GM19025 (cell line): ENCODE results near the gene POLR2A.

Source experiments
- ATAC-seq: cut with Tn5 transposase; IDR thresholded peaks from one replicate; pipeline ENCODE4 v1.9.1; 2021; ENCODE audit warnings: mild to moderate bottlenecking, low read depth, moderate library complexity; ENCODE audit not compliant: unreplicated experiment

Gene POLR2A

GRCh38 chr17:7501729-7502128, 17.6 kb downstream of the POLR2A start:
- ATAC-seq = no peak

DNA sequence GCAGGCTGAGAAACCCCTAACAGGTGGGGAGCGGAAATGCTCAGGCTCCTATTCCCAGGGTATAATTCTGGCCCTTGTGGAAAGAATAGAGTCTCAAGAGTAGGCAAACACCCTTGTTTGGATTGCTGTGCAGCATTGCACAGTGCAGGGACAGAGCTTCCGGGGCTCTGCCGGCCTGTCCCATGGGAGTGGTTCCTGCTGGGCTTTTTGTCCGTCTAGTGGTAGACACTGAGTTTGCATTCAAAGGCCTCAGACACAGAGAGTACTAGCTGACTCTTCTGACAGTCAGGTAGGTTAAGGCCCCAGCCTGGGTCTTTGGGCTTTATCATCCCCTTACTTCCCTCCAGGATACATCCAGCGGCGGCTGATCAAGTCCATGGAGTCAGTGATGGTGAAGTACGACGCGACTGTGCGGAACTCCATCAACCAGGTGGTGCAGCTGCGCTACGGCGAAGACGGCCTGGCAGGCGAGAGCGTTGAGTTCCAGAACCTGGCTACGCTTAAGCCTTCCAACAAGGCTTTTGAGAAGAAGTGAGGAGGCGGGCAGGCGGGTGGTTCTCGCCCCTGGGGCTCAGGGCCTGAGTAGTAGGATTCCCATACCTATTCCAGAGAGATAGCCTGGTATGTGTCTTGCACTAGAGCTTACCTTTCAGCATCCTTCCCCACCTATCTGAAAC, 18.1 kb downstream of the POLR2A start:
- no peak for ATAC-seq

- no peak for ATAC-seq
These were observed 18.8 kb downstream of the POLR2A start for GRCh38 chr17:7502987-7503386.

DNA sequence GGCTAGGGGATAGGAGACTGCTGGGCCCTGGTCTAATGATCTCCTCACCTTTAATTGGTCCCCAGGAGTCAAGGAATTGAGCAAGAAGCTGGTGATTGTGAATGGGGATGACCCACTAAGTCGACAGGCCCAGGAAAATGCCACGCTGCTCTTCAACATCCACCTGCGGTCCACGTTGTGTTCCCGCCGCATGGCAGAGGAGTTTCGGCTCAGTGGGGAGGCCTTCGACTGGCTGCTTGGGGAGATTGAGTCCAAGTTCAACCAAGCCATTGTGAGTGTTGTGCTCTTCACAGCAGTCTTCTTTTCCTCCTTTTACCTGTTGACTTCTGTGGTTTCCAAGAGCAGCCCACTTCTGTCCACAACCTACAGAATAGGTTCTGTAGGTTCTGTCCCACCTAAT, 19.4 kb downstream of the POLR2A start:
- ATAC-seq = no peak

GRCh38 chr17:7508145-7508544, 24.0 kb downstream of the POLR2A start:
- ATAC-seq = no peak

- ATAC-seq = no peak
These were observed 24.7 kb downstream of the POLR2A start for GRCh38 chr17:7508846-7509245.

GRCh38 chr17:7509937-7510336, 25.8 kb downstream of the POLR2A start:
- ATAC-seq = no peak

DNA sequence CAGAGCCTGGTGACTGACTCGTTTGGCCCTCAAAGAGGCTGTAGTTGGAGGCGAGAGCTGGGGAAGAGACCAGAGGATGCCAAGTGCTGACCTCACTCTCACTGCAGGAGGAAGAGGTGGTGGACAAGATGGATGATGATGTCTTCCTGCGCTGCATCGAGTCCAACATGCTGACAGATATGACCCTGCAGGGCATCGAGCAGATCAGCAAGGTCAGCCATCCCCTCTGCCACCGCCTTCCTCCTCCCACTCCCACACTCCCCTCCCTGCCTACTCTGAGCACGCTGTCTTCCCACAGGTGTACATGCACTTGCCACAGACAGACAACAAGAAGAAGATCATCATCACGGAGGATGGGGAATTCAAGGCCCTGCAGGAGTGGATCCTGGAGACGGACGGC, 26.9 kb downstream of the POLR2A start:
- ATAC-seq = no peak

DNA sequence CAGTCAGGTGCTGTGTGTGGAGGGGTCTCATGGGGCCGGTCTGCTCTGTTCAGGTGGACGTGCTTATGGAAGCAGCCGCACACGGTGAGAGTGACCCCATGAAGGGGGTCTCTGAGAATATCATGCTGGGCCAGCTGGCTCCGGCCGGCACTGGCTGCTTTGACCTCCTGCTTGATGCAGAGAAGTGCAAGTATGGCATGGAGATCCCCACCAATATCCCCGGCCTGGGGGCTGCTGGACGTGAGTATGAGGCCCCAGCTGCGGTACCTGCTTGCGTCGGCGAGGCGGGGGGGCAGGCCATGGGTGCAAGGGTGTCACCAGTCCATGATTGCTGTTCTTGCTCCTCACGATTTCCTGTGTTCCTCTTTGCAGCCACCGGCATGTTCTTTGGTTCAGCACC, 27.9 kb downstream of the POLR2A start:
- ATAC-seq = no peak

GRCh38 chr17:7512824-7513540, 28.8 kb downstream of the POLR2A start:
- ATAC-seq = no peak

GRCh38 chr17:7513850-7514419, 29.8 kb downstream of the POLR2A start:
- ATAC-seq = no peak

GRCh38 chr17:7515911-7516610, 31.9 kb downstream of the POLR2A start:
- ATAC-seq = no peak

DNA sequence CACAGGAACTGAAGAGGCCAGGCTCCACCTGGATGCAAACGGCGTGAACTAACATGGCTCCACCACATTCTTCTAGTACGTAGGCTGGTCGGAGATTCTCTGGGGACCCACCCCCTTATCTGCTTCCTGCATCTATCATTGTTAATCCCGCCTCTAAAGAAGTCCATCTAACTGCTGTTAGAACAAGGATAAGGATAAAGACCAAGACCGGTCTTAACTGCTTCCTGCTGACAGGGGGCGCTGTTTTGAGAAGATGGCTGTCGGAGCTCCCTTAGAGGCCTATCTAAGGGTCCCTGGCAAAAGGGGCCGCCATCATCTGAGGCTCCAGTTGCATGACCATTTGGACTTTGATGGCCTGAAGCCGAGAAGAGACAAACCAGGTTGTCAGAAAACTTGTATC, 38.9 kb downstream of the POLR2A start:
- no peak for ATAC-seq

GRCh38 chr17:7528842-7529241, 44.7 kb downstream of the POLR2A start:
- ATAC-seq = no peak

GRCh38 chr17:7530023-7530900, 46.1 kb downstream of the POLR2A start:
- no peak for ATAC-seq

DNA sequence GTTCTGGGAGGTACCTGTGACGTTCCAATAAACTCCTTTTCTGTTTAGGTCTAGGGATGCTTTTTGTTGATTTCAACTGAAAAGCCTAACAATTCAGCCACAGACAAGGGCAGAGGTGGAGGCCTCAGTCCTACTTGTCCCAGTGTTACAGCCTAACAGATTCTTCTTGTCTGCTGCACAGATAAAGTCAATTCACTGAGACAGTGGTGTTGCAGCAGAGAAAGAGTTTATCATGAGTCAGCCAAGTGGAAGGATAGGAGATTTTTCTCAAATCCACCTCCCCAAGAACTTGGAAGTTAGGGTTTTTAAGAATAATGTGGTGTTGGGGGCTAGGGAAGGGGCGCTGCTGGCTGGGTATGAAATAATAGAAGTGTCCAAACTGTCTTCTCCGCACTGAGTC, 53.9 kb downstream of the POLR2A start:
- ATAC-seq = no peak

DNA sequence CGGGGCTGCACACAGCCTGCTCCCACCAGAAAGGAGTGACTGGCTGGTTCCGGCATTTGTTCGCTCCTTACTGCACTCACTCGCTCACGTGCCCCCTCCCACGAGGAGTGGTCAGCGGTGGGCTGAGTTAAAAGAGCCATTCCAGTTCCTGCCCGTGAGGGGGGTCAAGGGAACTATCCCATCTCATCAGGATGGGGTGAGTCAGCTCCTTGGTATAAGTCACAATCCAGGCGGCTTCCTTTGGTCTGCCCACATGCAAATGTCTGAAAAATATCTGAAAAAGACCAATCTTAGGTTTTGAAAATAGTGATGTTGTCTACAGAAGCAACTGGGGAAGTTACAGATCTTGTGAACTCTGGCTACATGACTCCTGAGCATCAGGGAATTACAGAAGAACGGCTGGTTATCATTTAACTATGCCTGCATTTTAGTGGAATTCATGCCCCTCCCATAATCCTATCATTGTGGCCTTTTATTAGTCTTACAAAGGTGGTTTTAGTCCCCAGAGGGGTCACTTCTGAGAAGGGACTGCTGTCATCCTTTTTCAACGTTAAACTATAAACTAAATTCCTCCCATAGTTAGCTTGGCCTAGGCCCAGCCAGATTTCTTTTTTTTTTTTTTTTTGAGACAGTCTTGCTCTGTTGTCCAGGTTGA, 54.9 kb downstream of the POLR2A start:
- ATAC-seq = no peak

GRCh38 chr17:7541074-7541621, 57.0 kb downstream of the POLR2A start:
- no peak for ATAC-seq

GRCh38 chr17:7544911-7545310, 60.7 kb downstream of the POLR2A start:
- no peak for ATAC-seq
